GM12878 (cell line): Measurements from ENCODE around the gene DFFB.

Experiments
- ATF3 ChIP-seq: IDR thresholded peaks from 2 replicates; pipeline ENCODE4 v1.6.1; 2011; ENCODE audit warnings: low read depth, mild to moderate bottlenecking, low read length, moderate library complexity, borderline replicate concordance; ENCODE audit errors: extremely low read depth
- BCL3 ChIP-seq: IDR thresholded peaks from 2 replicates; pipeline ENCODE4 v1.6.1; 2011; ENCODE audit warnings: borderline replicate concordance, low read depth, mild to moderate bottlenecking, moderate library complexity, low read length; ENCODE audit not compliant: insufficient read depth, poor library complexity, severe bottlenecking
- CEBPB ChIP-seq, 2 experiments: fragments of 150-350 bp in 1 of 2; IDR thresholded peaks; 2 replicates each; pipeline ENCODE4 v1.6.1; 2012 to 2014; ENCODE audit warnings: low read depth in 2 of 2, low read length in 2 of 2, borderline replicate concordance in 1 of 2, inconsistent platforms in 1 of 2
- CTCF ChIP-seq, 3 experiments: IDR thresholded peaks in 2 of 3; conservative IDR thresholded peaks in 1 of 3; 2 replicates each; pipeline ENCODE4 v1.5.1; 2011; ENCODE audit warnings: low read depth in 3 of 3, low read length in 3 of 3, mild to moderate bottlenecking in 3 of 3, control low read depth in 2 of 3, moderate library complexity in 2 of 3, inconsistent platforms in 1 of 3, mixed read lengths in 1 of 3; ENCODE audit not compliant: control insufficient read depth in 2 of 3, insufficient read depth in 1 of 3; ENCODE audit errors: extremely low read depth in 1 of 3
- NFYA ChIP-seq: IDR thresholded peaks from 2 replicates; pipeline ENCODE4 v1.6.1; 2011; ENCODE audit warnings: low read depth, mild to moderate bottlenecking, low read length, improper control_type of control experiment, borderline replicate concordance
- NFYB ChIP-seq: IDR thresholded peaks from 2 replicates; pipeline ENCODE4 v1.6.1; 2011; ENCODE audit warnings: low read depth, mild to moderate bottlenecking, low read length, improper control_type of control experiment, moderate library complexity; ENCODE audit not compliant: insufficient read depth
- NR2C1 ChIP-seq: fragments of 450-650 bp; IDR thresholded peaks from 2 replicates; pipeline ENCODE4 v1.6.1; 2017; ENCODE audit warnings: antibody characterized with exemption, mild to moderate bottlenecking, moderate library complexity
- PAX5 ChIP-seq: IDR thresholded peaks from 2 replicates; pipeline ENCODE4 v1.6.1; 2011; ENCODE audit warnings: low read depth, low read length, borderline replicate concordance
- POLR2A ChIP-seq: IDR thresholded peaks from 2 replicates; pipeline ENCODE4 v1.6.1; 2011; ENCODE audit warnings: low read depth, mild to moderate bottlenecking, low read length
- POLR2AphosphoS2 ChIP-seq: IDR thresholded peaks from 2 replicates; pipeline ENCODE4 v1.6.1; 2011; ENCODE audit warnings: low read depth, mild to moderate bottlenecking, low read length, improper control_type of control experiment, moderate library complexity
- POLR2AphosphoS5 ChIP-seq: IDR thresholded peaks from 2 replicates; pipeline ENCODE4 v1.6.1; 2011; ENCODE audit warnings: mild to moderate bottlenecking, low read length, inconsistent platforms
- SUZ12 ChIP-seq: fragments of 200-600 bp; sonication (generic); IDR thresholded peaks from one replicate; pipeline ENCODE4 v1.6.1; 2018; ENCODE audit warnings: antibody characterized with exemption, mild to moderate bottlenecking; ENCODE audit not compliant: unreplicated experiment

DNA sequence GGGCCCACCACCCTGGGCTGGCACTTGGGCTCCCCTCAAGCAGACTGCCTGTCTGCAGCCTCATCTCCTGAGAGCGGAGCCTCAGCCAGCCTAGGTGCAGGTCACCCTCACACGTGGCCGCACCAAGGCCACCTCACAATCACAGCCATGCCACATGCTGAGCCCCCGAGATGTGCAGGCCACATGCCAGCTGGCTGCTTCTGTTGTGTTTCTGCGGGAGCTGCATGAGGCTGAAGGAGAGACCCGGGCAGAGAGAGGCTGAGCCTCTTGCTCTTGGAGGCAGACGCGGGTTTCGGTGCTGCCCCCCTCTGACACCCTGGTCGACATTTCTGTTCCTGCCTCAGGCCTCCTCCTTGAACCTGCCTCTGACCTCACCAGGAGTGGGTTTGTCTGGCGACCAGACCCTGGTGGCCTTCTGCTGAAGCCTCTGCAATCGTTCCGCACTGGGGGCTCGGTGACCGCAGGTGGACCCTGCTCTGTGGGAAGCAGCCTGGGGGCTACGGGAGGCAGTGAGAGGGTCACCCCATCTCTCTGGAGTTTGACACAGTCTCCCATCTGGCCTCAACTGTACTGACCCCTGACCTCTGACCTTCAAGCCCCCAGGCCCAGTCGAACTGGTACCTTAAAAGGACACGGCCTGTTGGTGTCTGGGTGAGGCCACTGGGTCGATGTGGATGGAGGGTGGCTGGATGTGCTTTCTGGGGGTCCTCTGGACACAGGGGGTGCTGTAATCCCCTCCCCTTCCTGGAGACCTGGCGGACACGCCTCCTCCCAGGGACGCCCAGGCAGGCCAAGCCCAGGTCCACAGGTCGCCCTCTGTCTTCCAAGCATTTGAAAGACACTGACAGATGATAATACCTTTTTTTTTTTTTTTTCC is 55.8 kb downstream of the DFFB start:
- TF ChIP-seq NFYA, result no peak
- no peak for TF ChIP-seq PAX5
- TF ChIP-seq CTCF (IDR thresholded peaks at IDR 0.05 in 2 of 3, conservative IDR thresholded peaks at IDR 0.05 in 1 of 3; ENCODE audit: control insufficient read depth in 2 of 3, extremely low read depth in 1 of 3, insufficient read depth in 1 of 3, low read depth in 3 of 3, low read length in 3 of 3), result no peak
- TF ChIP-seq POLR2AphosphoS2, result no peak
- TF ChIP-seq NR2C1, result no peak
- no peak for TF ChIP-seq NFYB
- no peak for TF ChIP-seq BCL3
- TF ChIP-seq POLR2AphosphoS5, result no peak
- no peak for TF ChIP-seq ATF3
- TF ChIP-seq SUZ12, result no peak
- no peak for TF ChIP-seq CEBPB (IDR thresholded peaks at IDR 0.05; ENCODE audit: borderline replicate concordance in 1 of 2, low read depth in 2 of 2, low read length in 2 of 2)
- no peak for TF ChIP-seq POLR2A
